ENCODE data around the gene TYSND1. TPM values are rescaled to one million over a fixed set of nuclear protein-coding genes. Genes with fewer than 3 reads are reported as not detected.

The TYSND1 gene
- total RNA-seq, 1 donor = 15.6 TPM

- no peak for TF ChIP-seq CTCF (IDR thresholded peaks at IDR 0.05; ENCODE audit: extremely low read depth, low read depth, low read length)
- no peak overlapping the region for H3K27ac ChIP-seq (ENCODE audit: low read depth, low read length)
Observed at GRCh38 chr10:70139151-70139996, 7.1 kb downstream of the TYSND1 start.

GRCh38 chr10:70137927-70138883, 8.3 kb downstream of the TYSND1 start:
- DNase-seq (ENCODE audit: insufficient read length, low spot score, missing footprints) = peak; percentile 75
- no peak for TF ChIP-seq CTCF (IDR thresholded peaks at IDR 0.05; ENCODE audit: extremely low read depth, low read depth, low read length)
- Histone ChIP-seq H3K79me2 (ENCODE audit: insufficient read depth, low read length) (peaks cover 7% of the 10 kb centered on the region), H3K4me1 (ENCODE audit: insufficient read depth, low read length) (peaks cover 1% of the 10 kb centered on the region), H3K27ac (ENCODE audit: low read depth, low read length) (no peak overlapping the region), H3K9me3 (ENCODE audit: low read depth, low read length) (no peaks in the 10 kb centered on the region), H3K4me2 (ENCODE audit: insufficient read depth, low read length) (no peak overlapping the region), H3K4me3 (ENCODE audit: insufficient read depth, low read length) (no peak overlapping the region), H4K20me1 (ENCODE audit: insufficient read depth, low read length) (peaks cover 20% of the 10 kb centered on the region), H3K27me3 (ENCODE audit: insufficient read depth, low read length) (no peaks in the 10 kb centered on the region), H3K36me3 (ENCODE audit: insufficient read depth, low read length) (peaks cover 19% of the 10 kb centered on the region), H2AFZ (ENCODE audit: low read length) (no peak overlapping the region)

More at GRCh38 chr10:70139151-70139996, 7.1 kb downstream of the TYSND1 start:
- H3K9me3 ChIP-seq (ENCODE audit: low read depth, low read length) = no peaks in the 10 kb centered on the region
- no peaks in the 10 kb centered on the region for H3K27me3 ChIP-seq (ENCODE audit: insufficient read depth, low read length)
- H4K20me1 ChIP-seq (ENCODE audit: insufficient read depth, low read length) = peaks cover 31% of the 10 kb centered on the region
- no peak overlapping the region for H3K4me3 ChIP-seq (ENCODE audit: insufficient read depth, low read length)
- peaks cover 22% of the 10 kb centered on the region for H3K36me3 ChIP-seq (ENCODE audit: insufficient read depth, low read length)
- H3K4me2 ChIP-seq (ENCODE audit: insufficient read depth, low read length) = no peak overlapping the region
- peaks cover 18% of the 10 kb centered on the region for H3K79me2 ChIP-seq (ENCODE audit: insufficient read depth, low read length)
- no peak overlapping the region for H2AFZ ChIP-seq (ENCODE audit: low read length)
- no peaks in the 10 kb centered on the region for H3K4me1 ChIP-seq (ENCODE audit: insufficient read depth, low read length)
- no peak for DNase-seq (ENCODE audit: insufficient read length, low spot score, missing footprints)

- Histone ChIP-seq H3K4me1 (ENCODE audit: insufficient read depth, low read length) (peaks cover 7% of the 10 kb centered on the region), H3K27ac (ENCODE audit: low read depth, low read length) (no peak overlapping the region), H3K27me3 (ENCODE audit: insufficient read depth, low read length) (no peaks in the 10 kb centered on the region), H3K36me3 (ENCODE audit: insufficient read depth, low read length) (peaks cover 19% of the 10 kb centered on the region), H3K4me2 (ENCODE audit: insufficient read depth, low read length) (no peak overlapping the region), H2AFZ (ENCODE audit: low read length) (no peak overlapping the region), H3K9me3 (ENCODE audit: low read depth, low read length) (no peaks in the 10 kb centered on the region), H3K79me2 (ENCODE audit: insufficient read depth, low read length) (peaks cover 5% of the 10 kb centered on the region), H4K20me1 (ENCODE audit: insufficient read depth, low read length) (peaks cover 15% of the 10 kb centered on the region), H3K4me3 (ENCODE audit: insufficient read depth, low read length) (no peak overlapping the region)
- TF ChIP-seq CTCF (IDR thresholded peaks at IDR 0.05; ENCODE audit: extremely low read depth, low read depth, low read length) = no peak
- no peak for DNase-seq (ENCODE audit: insufficient read length, low spot score, missing footprints)
Observed at GRCh38 chr10:70137135-70137534, 9.4 kb downstream of the TYSND1 start.
